HepG2 (cell line): ENCODE measurements around the gene PXT1. TPM values are rescaled to one million over a fixed set of nuclear protein-coding genes. Genes with fewer than 3 reads are reported as not detected.

Experiments used
- CC2D1A ChIP-seq: sonication (generic); formaldehyde crosslinking; IDR thresholded peaks from 2 replicates; pipeline ENCODE4 v1.8.1; 2023; ENCODE audit warnings: mild to moderate bottlenecking, missing genetic modification reagents
- GTF2F1 ChIP-seq: fragments of 150-350 bp; IDR thresholded peaks from 2 replicates; pipeline ENCODE4 v1.6.1; 2014; ENCODE audit warnings: low read length
- HCFC1 ChIP-seq: fragments of 150-350 bp; IDR thresholded peaks from 2 replicates; pipeline ENCODE4 v1.6.1; 2014; ENCODE audit warnings: low read depth, low read length
- HHEX ChIP-seq: IDR thresholded peaks from 2 replicates; pipeline ENCODE4 v1.6.1; 2016; ENCODE audit warnings: control low read depth
- HNRNPL ChIP-seq: fragments of 200-400 bp; formaldehyde crosslinking; IDR thresholded peaks from 2 replicates; pipeline ENCODE4 v1.6.1; 2017; ENCODE audit warnings: mild to moderate bottlenecking, low read depth, low read length
- HNRNPUL1 ChIP-seq: fragments of 200-400 bp; formaldehyde crosslinking; IDR thresholded peaks from 2 replicates; pipeline ENCODE4 v1.6.1; 2017; ENCODE audit warnings: low read depth, mild to moderate bottlenecking, low read length, moderate library complexity
- JDP2 ChIP-seq: sonication (generic); formaldehyde crosslinking; IDR thresholded peaks from 2 replicates; pipeline ENCODE4 v1.8.1; 2022; ENCODE audit warnings: missing genetic modification reagents, borderline replicate concordance
- KAT8 ChIP-seq: IDR thresholded peaks from 2 replicates; pipeline ENCODE4 v1.6.1; 2016; ENCODE audit warnings: missing genetic modification reagents, missing compliant biosample characterization
- MLLT10 ChIP-seq: sonication (generic); formaldehyde crosslinking; IDR thresholded peaks from 2 replicates; pipeline ENCODE4 v1.4.0; 2020; ENCODE audit warnings: missing genetic modification reagents
- MXD4 ChIP-seq: IDR thresholded peaks from 2 replicates; pipeline ENCODE4 v1.6.1; 2016; ENCODE audit warnings: mild to moderate bottlenecking, missing biosample characterization, missing genetic modification reagents
- NFYB ChIP-seq: sonication (generic); formaldehyde crosslinking; IDR thresholded peaks from 2 replicates; pipeline ENCODE4 v1.4.0; 2020; ENCODE audit warnings: missing genetic modification reagents
- RBM39 ChIP-seq: fragments of 200-400 bp; formaldehyde crosslinking; IDR thresholded peaks from one replicate; pipeline ENCODE4 v1.6.1; 2018; ENCODE audit warnings: antibody characterized with exemption, mild to moderate bottlenecking, low read depth, low read length; ENCODE audit not compliant: poor library complexity, severe bottlenecking
- SIN3B ChIP-seq: fragments of 150-350 bp; IDR thresholded peaks from 2 replicates; pipeline ENCODE4 v1.6.1; 2014; ENCODE audit warnings: low read length
- TRIM24 ChIP-seq: sonication (generic); formaldehyde crosslinking; IDR thresholded peaks from 2 replicates; pipeline ENCODE4 v1.8.0; 2022; ENCODE audit warnings: mild to moderate bottlenecking, missing genetic modification reagents
- YEATS2 ChIP-seq: sonication (generic); formaldehyde crosslinking; IDR thresholded peaks from 2 replicates; pipeline ENCODE4 v1.4.0; 2020; ENCODE audit warnings: missing genetic modification reagents, borderline replicate concordance
- ZFP41 ChIP-seq: sonication (generic); formaldehyde crosslinking; IDR thresholded peaks from 2 replicates; pipeline ENCODE4 v1.4.0; 2020; ENCODE audit warnings: mild to moderate bottlenecking, missing genetic modification reagents, borderline replicate concordance
- ZFY ChIP-seq: sonication (generic); formaldehyde crosslinking; IDR thresholded peaks from 2 replicates; pipeline ENCODE4 v1.4.0; 2020; ENCODE audit warnings: missing genetic modification reagents
- ZKSCAN1 ChIP-seq: fragments of 150-350 bp; IDR thresholded peaks from 2 replicates; pipeline ENCODE4 v1.6.1; 2014; ENCODE audit warnings: low read length
- ZNF136 ChIP-seq: sonication (generic); formaldehyde crosslinking; IDR thresholded peaks from 2 replicates; pipeline ENCODE4 v1.8.1; 2022; ENCODE audit warnings: low read depth, mild to moderate bottlenecking, moderate library complexity, missing genetic modification reagents
- ZNF451 ChIP-seq: sonication (generic); formaldehyde crosslinking; IDR thresholded peaks from 2 replicates; pipeline ENCODE4 v1.5.0; 2020; ENCODE audit warnings: mild to moderate bottlenecking, missing genetic modification reagents
- ZNF546 ChIP-seq: sonication (generic); formaldehyde crosslinking; conservative IDR thresholded peaks from 2 replicates; pipeline ENCODE4 v1.8.1; 2023; ENCODE audit warnings: mild to moderate bottlenecking, missing genetic modification reagents
- ZNF549 ChIP-seq: sonication (generic); formaldehyde crosslinking; IDR thresholded peaks from 2 replicates; pipeline ENCODE4 v1.5.0; 2020; ENCODE audit warnings: missing genetic modification reagents
- ZNF557 ChIP-seq: sonication (generic); formaldehyde crosslinking; IDR thresholded peaks from 2 replicates; pipeline ENCODE4 v1.4.0; 2020; ENCODE audit warnings: missing genetic modification reagents
- ZNF891 ChIP-seq: sonication (generic); formaldehyde crosslinking; IDR thresholded peaks from 2 replicates; pipeline ENCODE4 v1.5.0; 2020; ENCODE audit warnings: mild to moderate bottlenecking, missing genetic modification reagents
- polyA plus RNA-seq, 8 experiments: library from polyadenylated mRNA; depleted of rRNA in 3 of 8; stranded (reverse) in 7 of 8; unstranded in 1 of 8; fragments of >200 nt; fragmentation: Illumina TruSeq in 4 of 8; extraction: Trizol in 4 of 8; gene quantifications; 2 replicates each; pipeline versions ENCODE4 v1.2.1 to v1.2.3, GENCODE V29; 2011 to 2016; ENCODE audit warnings: low read depth in 4 of 8, missing spikeins in 1 of 8, mixed read lengths in 1 of 8; ENCODE audit not compliant: insufficient read depth in 1 of 8
- total RNA-seq, 5 experiments: library from RNA; depleted of rRNA; stranded (reverse); fragments of >200 nt; fragmentation: Illumina TruSeq; extraction: Trizol; gene quantifications; 2 replicates each; pipeline ENCODE4 v1.2.3, GENCODE V29; 2016; ENCODE audit warnings: low read depth in 1 of 5
- TF ChIP-seq, protein P1 (sequence below): sonication (generic); formaldehyde crosslinking; IDR thresholded peaks from 2 replicates; pipeline ENCODE4 v1.4.0; 2020; ENCODE audit warnings: mild to moderate bottlenecking, missing genetic modification reagents
- TF ChIP-seq, protein P2 (sequence below): IDR thresholded peaks from 2 replicates; pipeline ENCODE4 v1.6.1; 2018; ENCODE audit warnings: missing genetic modification reagents
- TF ChIP-seq, protein P3 (sequence below): sonication (generic); formaldehyde crosslinking; IDR thresholded peaks from 2 replicates; pipeline ENCODE4 v1.4.0; 2020; ENCODE audit warnings: missing genetic modification reagents

PXT1 gene
- total and polyA plus RNA-seq, 2 of the 13 experiments (the other 11 are each of a cell fraction or from before 2014, with no cell fraction given): 0.04 TPM; not detected in 1

- TF ChIP-seq, protein P1, sequence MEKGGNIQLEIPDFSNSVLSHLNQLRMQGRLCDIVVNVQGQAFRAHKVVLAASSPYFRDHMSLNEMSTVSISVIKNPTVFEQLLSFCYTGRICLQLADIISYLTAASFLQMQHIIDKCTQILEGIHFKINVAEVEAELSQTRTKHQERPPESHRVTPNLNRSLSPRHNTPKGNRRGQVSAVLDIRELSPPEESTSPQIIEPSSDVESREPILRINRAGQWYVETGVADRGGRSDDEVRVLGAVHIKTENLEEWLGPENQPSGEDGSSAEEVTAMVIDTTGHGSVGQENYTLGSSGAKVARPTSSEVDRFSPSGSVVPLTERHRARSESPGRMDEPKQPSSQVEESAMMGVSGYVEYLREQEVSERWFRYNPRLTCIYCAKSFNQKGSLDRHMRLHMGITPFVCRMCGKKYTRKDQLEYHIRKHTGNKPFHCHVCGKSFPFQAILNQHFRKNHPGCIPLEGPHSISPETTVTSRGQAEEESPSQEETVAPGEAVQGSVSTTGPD (CRISPR knock-in tag): peak; percentile 27; the same call in 1 of the 2 replicates
- no peak for TF ChIP-seq HNRNPUL1
- TF ChIP-seq ZNF136 (CRISPR knock-in tag): peak; percentile 72; the same call in 1 of the 2 replicates
- TF ChIP-seq SIN3B: 0 out of 2 replicates have a peak, but pooled peaks have one; percentile 43
- peak; percentile 50; the same call in 1 of the 2 replicates for TF ChIP-seq ZFY
- TF ChIP-seq MXD4 (CRISPR knock-in tag): no peak; the same call in 1 of the 2 replicates
- TF ChIP-seq ZNF549 (CRISPR knock-in tag): no peak
- peak; percentile 85; the same call in 1 of the 2 replicates for TF ChIP-seq ZNF546 (CRISPR knock-in tag)
- TF ChIP-seq ZFP41 (CRISPR knock-in tag): no peak
- TF ChIP-seq, protein P2, sequence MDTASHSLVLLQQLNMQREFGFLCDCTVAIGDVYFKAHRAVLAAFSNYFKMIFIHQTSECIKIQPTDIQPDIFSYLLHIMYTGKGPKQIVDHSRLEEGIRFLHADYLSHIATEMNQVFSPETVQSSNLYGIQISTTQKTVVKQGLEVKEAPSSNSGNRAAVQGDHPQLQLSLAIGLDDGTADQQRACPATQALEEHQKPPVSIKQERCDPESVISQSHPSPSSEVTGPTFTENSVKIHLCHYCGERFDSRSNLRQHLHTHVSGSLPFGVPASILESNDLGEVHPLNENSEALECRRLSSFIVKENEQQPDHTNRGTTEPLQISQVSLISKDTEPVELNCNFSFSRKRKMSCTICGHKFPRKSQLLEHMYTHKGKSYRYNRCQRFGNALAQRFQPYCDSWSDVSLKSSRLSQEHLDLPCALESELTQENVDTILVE (CRISPR knock-in tag): no peak
- TF ChIP-seq, protein P3, sequence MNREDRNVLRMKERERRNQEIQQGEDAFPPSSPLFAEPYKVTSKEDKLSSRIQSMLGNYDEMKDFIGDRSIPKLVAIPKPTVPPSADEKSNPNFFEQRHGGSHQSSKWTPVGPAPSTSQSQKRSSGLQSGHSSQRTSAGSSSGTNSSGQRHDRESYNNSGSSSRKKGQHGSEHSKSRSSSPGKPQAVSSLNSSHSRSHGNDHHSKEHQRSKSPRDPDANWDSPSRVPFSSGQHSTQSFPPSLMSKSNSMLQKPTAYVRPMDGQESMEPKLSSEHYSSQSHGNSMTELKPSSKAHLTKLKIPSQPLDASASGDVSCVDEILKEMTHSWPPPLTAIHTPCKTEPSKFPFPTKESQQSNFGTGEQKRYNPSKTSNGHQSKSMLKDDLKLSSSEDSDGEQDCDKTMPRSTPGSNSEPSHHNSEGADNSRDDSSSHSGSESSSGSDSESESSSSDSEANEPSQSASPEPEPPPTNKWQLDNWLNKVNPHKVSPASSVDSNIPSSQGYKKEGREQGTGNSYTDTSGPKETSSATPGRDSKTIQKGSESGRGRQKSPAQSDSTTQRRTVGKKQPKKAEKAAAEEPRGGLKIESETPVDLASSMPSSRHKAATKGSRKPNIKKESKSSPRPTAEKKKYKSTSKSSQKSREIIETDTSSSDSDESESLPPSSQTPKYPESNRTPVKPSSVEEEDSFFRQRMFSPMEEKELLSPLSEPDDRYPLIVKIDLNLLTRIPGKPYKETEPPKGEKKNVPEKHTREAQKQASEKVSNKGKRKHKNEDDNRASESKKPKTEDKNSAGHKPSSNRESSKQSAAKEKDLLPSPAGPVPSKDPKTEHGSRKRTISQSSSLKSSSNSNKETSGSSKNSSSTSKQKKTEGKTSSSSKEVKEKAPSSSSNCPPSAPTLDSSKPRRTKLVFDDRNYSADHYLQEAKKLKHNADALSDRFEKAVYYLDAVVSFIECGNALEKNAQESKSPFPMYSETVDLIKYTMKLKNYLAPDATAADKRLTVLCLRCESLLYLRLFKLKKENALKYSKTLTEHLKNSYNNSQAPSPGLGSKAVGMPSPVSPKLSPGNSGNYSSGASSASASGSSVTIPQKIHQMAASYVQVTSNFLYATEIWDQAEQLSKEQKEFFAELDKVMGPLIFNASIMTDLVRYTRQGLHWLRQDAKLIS: no peak
- TF ChIP-seq CC2D1A: no peak
- TF ChIP-seq ZNF557 (CRISPR knock-in tag): no peak
- peak; percentile 89; the same call in 1 of the 2 replicates for TF ChIP-seq ZNF891 (CRISPR knock-in tag)
- 0 out of 2 replicates have a peak, but pooled peaks have one; percentile 48 for TF ChIP-seq GTF2F1
- TF ChIP-seq KAT8: peak; percentile 90
- TF ChIP-seq HNRNPL: no peak
- TF ChIP-seq JDP2 (CRISPR knock-in tag): no peak; the same call in 1 of the 2 replicates
- no peak for TF ChIP-seq HCFC1
- TF ChIP-seq ZKSCAN1: no peak
- no peak for TF ChIP-seq TRIM24 (CRISPR knock-in tag)
- peak; percentile 96 for TF ChIP-seq RBM39
- TF ChIP-seq NFYB (CRISPR knock-in tag): peak; percentile 88
- peak; percentile 34; the same call in 1 of the 2 replicates for TF ChIP-seq ZNF451 (CRISPR knock-in tag)
- TF ChIP-seq HHEX (CRISPR knock-in tag): no peak
- TF ChIP-seq YEATS2 (CRISPR knock-in tag): peak; percentile 87
- no peak for TF ChIP-seq MLLT10 (CRISPR knock-in tag)
Measured at GRCh38 chr6:36423101-36423824, 19.4 kb downstream of the PXT1 start (continued).
